Measurements from ENCODE around the gene KCNN1. TPM values are rescaled to one million over a fixed set of nuclear protein-coding genes. Genes with fewer than 3 reads are reported as not detected.
A peak's percentile ranks its signal among the peaks of the same experiment; 100 is the strongest.

The KCNN1 gene
- total and polyA plus RNA-seq, 2 of the 4 experiments (the other 2 are of a cell fraction), result 0.09 TPM; not detected in 1

DNA sequence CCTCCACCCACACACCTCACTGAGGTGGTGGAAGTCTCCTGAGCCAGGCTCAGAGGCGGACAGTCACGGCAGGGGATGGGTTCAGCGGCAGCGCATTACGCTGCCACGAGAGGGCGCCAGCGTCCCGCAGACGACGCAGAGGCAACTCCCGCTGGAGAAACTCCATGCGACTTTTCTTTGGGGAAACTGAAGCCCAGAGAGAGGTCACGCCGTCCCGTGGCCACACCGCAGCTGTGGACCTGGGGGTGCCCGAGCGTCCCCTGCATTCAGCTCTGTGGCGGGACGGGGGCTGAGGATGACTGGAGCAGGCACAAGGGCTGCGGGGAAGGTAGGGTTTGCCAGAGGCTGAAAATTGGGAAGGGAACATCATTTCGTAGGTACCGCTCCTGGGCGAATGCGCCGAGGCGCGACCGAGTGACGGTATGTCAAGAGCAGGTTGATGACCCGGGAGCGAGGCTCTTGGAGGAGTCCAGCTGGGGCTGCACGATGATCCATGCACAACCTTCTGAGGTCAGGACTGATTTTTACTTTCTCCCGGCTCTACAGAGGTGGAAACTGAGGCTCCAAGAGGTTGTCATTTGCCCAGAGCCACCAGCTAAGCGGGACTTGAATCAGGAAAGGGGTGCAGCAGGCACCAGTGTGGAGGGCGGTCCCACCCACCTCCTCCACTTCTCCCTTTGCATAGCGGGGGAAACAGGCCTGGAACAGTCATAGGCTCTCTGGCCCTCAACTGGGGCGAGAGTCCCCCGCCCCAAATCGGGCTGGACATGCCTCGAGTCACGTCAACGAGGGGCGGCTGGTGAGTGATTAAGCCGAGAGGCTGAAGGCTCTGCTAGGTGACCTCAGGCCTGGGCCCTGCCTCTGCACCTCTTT, 40.4 kb downstream of the KCNN1 start:
- ChIA-PET CTCF (interaction anchor here (0.8 to 1.6 kb wide), 4 partner anchors 37 to 52 kb away, joined by 3 to 10 read pairs (median 4); no protein-coding TSS in a partner anchor), POLR2A (ENCODE audit: unreplicated experiment) (no interaction called here)
- Histone ChIP-seq H3K79me1 (ENCODE audit: low read depth in 1 of 2, low read length in 2 of 2) (peaks cover under 1 to 14% of the 10 kb centered on the region in 2 experiments; a peak in 3 of 4 replicates), H4K8ac (ENCODE audit: low read depth in 2 of 2, low read length in 2 of 2) (no peak overlapping the region), H2AFZ (replicated peaks; ENCODE audit: low read length, poor library complexity) (peak overlapping the region; percentile 92), H3K27me3 (ENCODE audit: control insufficient read depth, insufficient read depth, low read length) (no peaks in the 10 kb centered on the region), H3K4me2 (ENCODE audit: low read depth, low read length) (peak overlapping the region; percentile 85), H4K5ac (ENCODE audit: low read depth, low read length) (no peak overlapping the region), H2BK15ac (ENCODE audit: low read depth, low read length) (no peak overlapping the region; the same call in 2 of the 3 replicates), H3K56ac (ENCODE audit: extremely low read depth, insufficient read depth, low read length) (no peak overlapping the region), H4K91ac (ENCODE audit: insufficient read depth, low read depth, low read length) (no peak overlapping the region), H2BK5ac (ENCODE audit: low read depth, low read length, poor library complexity, severe bottlenecking) (no peak overlapping the region), H3K27ac (ENCODE audit: insufficient read depth, low read length) (no peak overlapping the region), H3K9ac (ENCODE audit: low read depth, low read length) (0 out of 2 replicates have a peak overlapping the region, but pooled peaks have one; percentile 25), H2AK9ac (replicated peaks; ENCODE audit: low read depth, low read length, poor library complexity) (peak overlapping the region; percentile 95), H4K20me1 (ENCODE audit: insufficient read depth, low read length) (peaks cover 5% of the 10 kb centered on the region; the same call in 1 of the 2 replicates), H3K14ac (replicated peaks; ENCODE audit: low read depth, low read length) (peak overlapping the region; percentile 46; the same call in 1 of the 2 replicates), H3K18ac (ENCODE audit: low read depth, low read length) (no peak overlapping the region), H2BK20ac (ENCODE audit: low read depth, low read length) (no peak overlapping the region), H3K4me3 (ENCODE audit: insufficient read depth, low read depth, low read length) (peak overlapping the region; percentile 41), H3K4ac (ENCODE audit: low read depth, low read length) (0 out of 2 replicates have a peak overlapping the region, but pooled peaks have one; percentile 44), H3K9me1 (ENCODE audit: insufficient read depth, low read length) (peaks cover 12% of the 10 kb centered on the region), H2BK120ac (ENCODE audit: low read depth, low read length) (no peak overlapping the region), H3K23ac (ENCODE audit: low read depth, low read length) (no peak overlapping the region; the same call in 1 of the 2 replicates), H3K9me3 (ENCODE audit: control insufficient read depth, insufficient read depth, low read length) (no peaks in the 10 kb centered on the region), H3K4me1 (ENCODE audit: control insufficient read depth, insufficient read depth, low read length) (peaks cover 8% of the 10 kb centered on the region), H2AK5ac (ENCODE audit: low read depth, low read length) (peak overlapping the region; percentile 95; the same call in 1 of the 2 replicates), H3K36me3 (ENCODE audit: control insufficient read depth, insufficient read depth, low read length) (peaks cover 13% of the 10 kb centered on the region; the same call in 1 of the 2 replicates)
- no TSS peak for BruUV-seq (replicated peaks)
- DNase-seq (peak; percentile 62), ATAC-seq (ENCODE audit: low read depth) (peak; percentile 84)
- 3% methylated on average over 30 of the region's 46 CpGs; no CpG with 5 or more reads in 1 of the 2 experiments for WGBS, 2 experiments (ENCODE audit: extremely low coverage in 2 of 2, insufficient read length in 1 of 2)
- intact Hi-C loops (cut with micrococcal nuclease) (loop anchor here (1.0 to 10.0 kb wide), 3 partner anchors 51 to 165 kb away; partner anchors contain the start of genes IFI30 and PIK3R2), dilution Hi-C loops (cut with HindIII; ENCODE audit: low sequenced_read_pairs, unreplicated experiment) (no loop called here), in situ Hi-C loops (cut with MboI; ENCODE audit: low sequenced_read_pairs) (no loop called here)
- no peak for TF ChIP-seq RFX5 (IDR thresholded peaks at IDR 0.05; ENCODE audit: low read depth, low read length)
- TF ChIP-seq, protein P1, sequence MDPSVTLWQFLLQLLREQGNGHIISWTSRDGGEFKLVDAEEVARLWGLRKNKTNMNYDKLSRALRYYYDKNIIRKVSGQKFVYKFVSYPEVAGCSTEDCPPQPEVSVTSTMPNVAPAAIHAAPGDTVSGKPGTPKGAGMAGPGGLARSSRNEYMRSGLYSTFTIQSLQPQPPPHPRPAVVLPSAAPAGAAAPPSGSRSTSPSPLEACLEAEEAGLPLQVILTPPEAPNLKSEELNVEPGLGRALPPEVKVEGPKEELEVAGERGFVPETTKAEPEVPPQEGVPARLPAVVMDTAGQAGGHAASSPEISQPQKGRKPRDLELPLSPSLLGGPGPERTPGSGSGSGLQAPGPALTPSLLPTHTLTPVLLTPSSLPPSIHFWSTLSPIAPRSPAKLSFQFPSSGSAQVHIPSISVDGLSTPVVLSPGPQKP (IDR thresholded peaks at IDR 0.05; ENCODE audit: borderline replicate concordance, low read depth, low read length), result no peak
- TF ChIP-seq RCOR1 (IDR thresholded peaks at IDR 0.05; ENCODE audit: insufficient replicate concordance, low read length), result no peak
- TF ChIP-seq FOS (IDR thresholded peaks at IDR 0.05; ENCODE audit: low read depth, low read length), result no peak
- TF ChIP-seq POLR2A (IDR thresholded peaks at IDR 0.05; ENCODE audit: low read depth, low read length), result peak; percentile 54; the same call in 1 of the 2 replicates
- TF ChIP-seq MAFK (IDR thresholded peaks at IDR 0.05; ENCODE audit: low read depth, low read length), result no peak
- TF ChIP-seq SMC3 (IDR thresholded peaks at IDR 0.05; ENCODE audit: low read depth, low read length), result peak; percentile 99
- peak; percentile 99 for TF ChIP-seq RAD21 (IDR thresholded peaks at IDR 0.05; ENCODE audit: low read length)
- no peak; the same call in 1 of the 2 replicates for TF ChIP-seq BHLHE40 (IDR thresholded peaks at IDR 0.05; ENCODE audit: low read depth, low read length)
- TF ChIP-seq, protein P2, sequence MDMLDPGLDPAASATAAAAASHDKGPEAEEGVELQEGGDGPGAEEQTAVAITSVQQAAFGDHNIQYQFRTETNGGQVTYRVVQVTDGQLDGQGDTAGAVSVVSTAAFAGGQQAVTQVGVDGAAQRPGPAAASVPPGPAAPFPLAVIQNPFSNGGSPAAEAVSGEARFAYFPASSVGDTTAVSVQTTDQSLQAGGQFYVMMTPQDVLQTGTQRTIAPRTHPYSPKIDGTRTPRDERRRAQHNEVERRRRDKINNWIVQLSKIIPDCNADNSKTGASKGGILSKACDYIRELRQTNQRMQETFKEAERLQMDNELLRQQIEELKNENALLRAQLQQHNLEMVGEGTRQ (IDR thresholded peaks at IDR 0.05; ENCODE audit: low read depth, low read length), result no peak
- peak; percentile 95 for TF ChIP-seq MXI1 (IDR thresholded peaks at IDR 0.05; ENCODE audit: borderline replicate concordance, low read depth, low read length)
- TF ChIP-seq CEBPB (IDR thresholded peaks at IDR 0.05; ENCODE audit: low read depth, low read length), result no peak
- TF ChIP-seq NFE2L2 (IDR thresholded peaks at IDR 0.05; ENCODE audit: low read depth, low read length), result no peak

All from IMR-90 (cell line).